Hepatic stellate cell (primary cell): Measurements from ENCODE around the gene MACROD1.

Experiments
- DNase-seq: peaks from one replicate; pipeline ENCODE4 v3.0.0; 2011; ENCODE audit warnings: low spot score

Gene MACROD1

GRCh38 chr11:64092111-64092760, 73.7 kb downstream of the MACROD1 start:
- no peak for DNase-seq

GRCh38 chr11:64090806-64091516, 75.0 kb downstream of the MACROD1 start:
- DNase-seq = peak; percentile 46

GRCh38 chr11:64089915-64090805, 75.8 kb downstream of the MACROD1 start:
- no peak for DNase-seq

- no peak for DNase-seq
Observed at GRCh38 chr11:64089493-64089892, 76.4 kb downstream of the MACROD1 start.

- no peak for DNase-seq
Observed at GRCh38 chr11:64089027-64089360, 76.9 kb downstream of the MACROD1 start.

GRCh38 chr11:64088162-64089026, 77.5 kb downstream of the MACROD1 start:
- DNase-seq = no peak

GRCh38 chr11:64086258-64087123, 79.4 kb downstream of the MACROD1 start:
- DNase-seq = no peak

GRCh38 chr11:64085906-64086257, 80.0 kb downstream of the MACROD1 start:
- no peak for DNase-seq

- DNase-seq = no peak
Observed at GRCh38 chr11:64084951-64085710, 80.8 kb downstream of the MACROD1 start.

GRCh38 chr11:64084146-64084950, 81.6 kb downstream of the MACROD1 start:
- DNase-seq = no peak

- no peak for DNase-seq
Observed at GRCh38 chr11:64083398-64084080, 82.4 kb downstream of the MACROD1 start.

GRCh38 chr11:64081745-64082442, 84.0 kb downstream of the MACROD1 start:
- DNase-seq = no peak

- DNase-seq = no peak
Observed at GRCh38 chr11:64080390-64080789, 85.5 kb downstream of the MACROD1 start.

GRCh38 chr11:64078905-64079304, 87.0 kb downstream of the MACROD1 start:
- DNase-seq = no peak

GRCh38 chr11:64078284-64078683, 87.6 kb downstream of the MACROD1 start:
- DNase-seq = no peak

- DNase-seq = no peak
Observed at GRCh38 chr11:64077607-64078006, 88.3 kb downstream of the MACROD1 start.

- no peak for DNase-seq
Observed at GRCh38 chr11:64076758-64077157, 89.2 kb downstream of the MACROD1 start.

GRCh38 chr11:64074239-64074638, 91.7 kb downstream of the MACROD1 start:
- DNase-seq = no peak
